HL-60 (cell line): ENCODE data around the gene SS18.

Experiments
- DNase-seq, 2 experiments: peaks; one replicate each; pipeline ENCODE4 v3.0.0-alpha.2; 2010 to 2020; ENCODE audit warnings: low read depth in 1 of 2, low spot score in 1 of 2
- H3K27ac ChIP-seq: fragments of 250-450 bp; sonication (Bioruptor Pico); replicated peaks from 2 replicates; pipeline ENCODE4 v1.5.1; 2020; ENCODE audit warnings: mild to moderate bottlenecking, moderate library complexity
- H3K27me3 ChIP-seq: fragments of 250-450 bp; sonication (Bioruptor Pico); 2 replicates; pipeline ENCODE4 v1.5.1; 2021; ENCODE audit warnings: mild to moderate bottlenecking, moderate library complexity; ENCODE audit not compliant: insufficient read depth, poor library complexity, severe bottlenecking
- H3K4me3 ChIP-seq: replicated peaks from 2 replicates; pipeline ENCODE4 v1.5.1; 2011; ENCODE audit warnings: mild to moderate bottlenecking, control low read depth, low read length; ENCODE audit not compliant: insufficient read depth
- GABPA ChIP-seq: IDR thresholded peaks from 2 replicates; pipeline ENCODE4 v1.6.1; 2012; ENCODE audit warnings: low read depth
- POLR2AphosphoS5 ChIP-seq: IDR thresholded peaks from 2 replicates; pipeline ENCODE4 v1.6.1; 2012; ENCODE audit warnings: low read depth
- SPI1 ChIP-seq: IDR thresholded peaks from 2 replicates; pipeline ENCODE4 v1.6.1; 2012; ENCODE audit warnings: low read depth, mild to moderate bottlenecking, borderline replicate concordance
- TF ChIP-seq, protein P1 (sequence below): IDR thresholded peaks from 2 replicates; pipeline ENCODE4 v1.6.1; 2012; ENCODE audit warnings: low read depth; ENCODE audit not compliant: insufficient replicate concordance
- TF ChIP-seq, protein P2 (sequence below): IDR thresholded peaks from one replicate; pipeline ENCODE4 v1.5.1; 2011; ENCODE audit warnings: low read length, control low read depth, inconsistent platforms; ENCODE audit not compliant: insufficient read depth

The SS18 gene

DNA sequence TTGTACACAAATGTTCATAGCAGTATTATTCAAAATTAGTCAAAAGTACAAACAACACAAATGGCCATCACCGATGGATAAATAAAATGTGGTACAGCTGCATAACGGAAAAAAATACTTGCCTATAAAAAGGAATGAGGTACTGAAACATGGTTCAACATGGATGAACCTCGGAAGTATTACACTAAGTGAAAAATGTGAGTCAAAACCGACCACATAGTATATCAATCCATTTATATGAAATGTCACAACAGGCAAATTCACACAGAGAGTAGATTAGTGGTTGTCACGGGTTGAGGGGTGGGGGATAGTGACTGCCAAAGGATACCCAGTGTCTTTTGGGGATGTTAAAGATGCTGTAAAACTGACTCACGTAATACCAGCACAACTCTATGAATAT, 3.5 kb downstream of the SS18 start:
- TF ChIP-seq GABPA (no peak), SPI1 (no peak), POLR2AphosphoS5 (no peak)
- TF ChIP-seq, protein P1, sequence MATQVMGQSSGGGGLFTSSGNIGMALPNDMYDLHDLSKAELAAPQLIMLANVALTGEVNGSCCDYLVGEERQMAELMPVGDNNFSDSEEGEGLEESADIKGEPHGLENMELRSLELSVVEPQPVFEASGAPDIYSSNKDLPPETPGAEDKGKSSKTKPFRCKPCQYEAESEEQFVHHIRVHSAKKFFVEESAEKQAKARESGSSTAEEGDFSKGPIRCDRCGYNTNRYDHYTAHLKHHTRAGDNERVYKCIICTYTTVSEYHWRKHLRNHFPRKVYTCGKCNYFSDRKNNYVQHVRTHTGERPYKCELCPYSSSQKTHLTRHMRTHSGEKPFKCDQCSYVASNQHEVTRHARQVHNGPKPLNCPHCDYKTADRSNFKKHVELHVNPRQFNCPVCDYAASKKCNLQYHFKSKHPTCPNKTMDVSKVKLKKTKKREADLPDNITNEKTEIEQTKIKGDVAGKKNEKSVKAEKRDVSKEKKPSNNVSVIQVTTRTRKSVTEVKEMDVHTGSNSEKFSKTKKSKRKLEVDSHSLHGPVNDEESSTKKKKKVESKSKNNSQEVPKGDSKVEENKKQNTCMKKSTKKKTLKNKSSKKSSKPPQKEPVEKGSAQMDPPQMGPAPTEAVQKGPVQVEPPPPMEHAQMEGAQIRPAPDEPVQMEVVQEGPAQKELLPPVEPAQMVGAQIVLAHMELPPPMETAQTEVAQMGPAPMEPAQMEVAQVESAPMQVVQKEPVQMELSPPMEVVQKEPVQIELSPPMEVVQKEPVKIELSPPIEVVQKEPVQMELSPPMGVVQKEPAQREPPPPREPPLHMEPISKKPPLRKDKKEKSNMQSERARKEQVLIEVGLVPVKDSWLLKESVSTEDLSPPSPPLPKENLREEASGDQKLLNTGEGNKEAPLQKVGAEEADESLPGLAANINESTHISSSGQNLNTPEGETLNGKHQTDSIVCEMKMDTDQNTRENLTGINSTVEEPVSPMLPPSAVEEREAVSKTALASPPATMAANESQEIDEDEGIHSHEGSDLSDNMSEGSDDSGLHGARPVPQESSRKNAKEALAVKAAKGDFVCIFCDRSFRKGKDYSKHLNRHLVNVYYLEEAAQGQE: no peak
- TF ChIP-seq, protein P2, sequence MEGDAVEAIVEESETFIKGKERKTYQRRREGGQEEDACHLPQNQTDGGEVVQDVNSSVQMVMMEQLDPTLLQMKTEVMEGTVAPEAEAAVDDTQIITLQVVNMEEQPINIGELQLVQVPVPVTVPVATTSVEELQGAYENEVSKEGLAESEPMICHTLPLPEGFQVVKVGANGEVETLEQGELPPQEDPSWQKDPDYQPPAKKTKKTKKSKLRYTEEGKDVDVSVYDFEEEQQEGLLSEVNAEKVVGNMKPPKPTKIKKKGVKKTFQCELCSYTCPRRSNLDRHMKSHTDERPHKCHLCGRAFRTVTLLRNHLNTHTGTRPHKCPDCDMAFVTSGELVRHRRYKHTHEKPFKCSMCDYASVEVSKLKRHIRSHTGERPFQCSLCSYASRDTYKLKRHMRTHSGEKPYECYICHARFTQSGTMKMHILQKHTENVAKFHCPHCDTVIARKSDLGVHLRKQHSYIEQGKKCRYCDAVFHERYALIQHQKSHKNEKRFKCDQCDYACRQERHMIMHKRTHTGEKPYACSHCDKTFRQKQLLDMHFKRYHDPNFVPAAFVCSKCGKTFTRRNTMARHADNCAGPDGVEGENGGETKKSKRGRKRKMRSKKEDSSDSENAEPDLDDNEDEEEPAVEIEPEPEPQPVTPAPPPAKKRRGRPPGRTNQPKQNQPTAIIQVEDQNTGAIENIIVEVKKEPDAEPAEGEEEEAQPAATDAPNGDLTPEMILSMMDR: no peak
- no peak overlapping the region for H3K4me3 ChIP-seq

GRCh38 chr18:26085056-26085455, 5.4 kb downstream of the SS18 start:
- Histone ChIP-seq H3K4me3 (no peak overlapping the region), H3K27ac (no peak overlapping the region), H3K27me3 (no peaks in the 10 kb centered on the region)
- TF ChIP-seq, protein P2: no peak
- TF ChIP-seq, protein P1: no peak
- TF ChIP-seq POLR2AphosphoS5: no peak
- DNase-seq: no peak

More for the DNA sequence above, 3.5 kb downstream of the SS18 start:
- H3K27me3 ChIP-seq: no peaks in the 10 kb centered on the region
- H3K27ac ChIP-seq: no peak overlapping the region
- no peak for DNase-seq

- H3K27ac ChIP-seq: no peak overlapping the region
- H3K4me3 ChIP-seq: no peak overlapping the region
- TF ChIP-seq GABPA (no peak), POLR2AphosphoS5 (no peak), SPI1 (no peak)
- TF ChIP-seq, protein P1: no peak
- TF ChIP-seq, protein P2: no peak
- DNase-seq: no peak
- H3K27me3 ChIP-seq: no peaks in the 10 kb centered on the region
Measured at GRCh38 chr18:26083099-26083498, 7.3 kb downstream of the SS18 start.
